SU-DHL-6 (cell line): ENCODE measurements around the gene PDE6G.
"Not testable (repeated sequence)": the region's sequence is repeated elsewhere in the genome, so short reads cannot be mapped to it uniquely, and the experiment has no call there.

Experiments
- EZH2phosphoT487 ChIP-seq: fragments of 200-600 bp; sonication (generic), shearing (Covaris generic); conservative IDR thresholded peaks from 2 replicates; pipeline ENCODE4 v1.6.1; 2018; ENCODE audit warnings: mild to moderate bottlenecking, antibody characterized with exemption, low read length, moderate library complexity, mixed read lengths
- TF ChIP-seq, protein P1 (sequence below): fragments of 200-600 bp; sonication (generic); IDR thresholded peaks from one replicate; pipeline ENCODE4 v1.5.1; 2017; ENCODE audit warnings: antibody characterized with exemption, mild to moderate bottlenecking, low read length, moderate library complexity; ENCODE audit not compliant: insufficient read depth, poor library complexity, severe bottlenecking

DNA sequence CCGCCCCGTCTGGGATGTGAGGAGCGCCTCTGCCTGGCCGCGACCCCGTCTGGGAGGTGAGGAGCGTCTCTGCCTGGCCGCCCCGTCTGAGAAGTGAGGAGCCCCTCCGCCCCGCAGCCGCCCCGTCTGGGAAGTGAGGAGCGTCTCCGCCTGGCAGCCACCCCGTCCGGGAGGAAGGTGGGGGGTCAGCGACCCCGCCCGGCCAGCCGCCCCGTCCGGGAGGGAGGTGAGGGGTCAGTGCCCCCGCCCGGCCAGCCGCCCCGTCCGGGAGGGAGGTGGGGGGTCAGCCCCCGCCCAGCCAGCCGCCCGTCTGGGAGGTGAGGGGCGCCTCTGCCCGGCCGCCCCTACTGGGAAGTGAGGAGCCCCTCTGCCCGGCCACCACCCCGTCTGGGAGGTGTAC is 38.0 kb downstream of the PDE6G start:
- TF ChIP-seq, protein P1, sequence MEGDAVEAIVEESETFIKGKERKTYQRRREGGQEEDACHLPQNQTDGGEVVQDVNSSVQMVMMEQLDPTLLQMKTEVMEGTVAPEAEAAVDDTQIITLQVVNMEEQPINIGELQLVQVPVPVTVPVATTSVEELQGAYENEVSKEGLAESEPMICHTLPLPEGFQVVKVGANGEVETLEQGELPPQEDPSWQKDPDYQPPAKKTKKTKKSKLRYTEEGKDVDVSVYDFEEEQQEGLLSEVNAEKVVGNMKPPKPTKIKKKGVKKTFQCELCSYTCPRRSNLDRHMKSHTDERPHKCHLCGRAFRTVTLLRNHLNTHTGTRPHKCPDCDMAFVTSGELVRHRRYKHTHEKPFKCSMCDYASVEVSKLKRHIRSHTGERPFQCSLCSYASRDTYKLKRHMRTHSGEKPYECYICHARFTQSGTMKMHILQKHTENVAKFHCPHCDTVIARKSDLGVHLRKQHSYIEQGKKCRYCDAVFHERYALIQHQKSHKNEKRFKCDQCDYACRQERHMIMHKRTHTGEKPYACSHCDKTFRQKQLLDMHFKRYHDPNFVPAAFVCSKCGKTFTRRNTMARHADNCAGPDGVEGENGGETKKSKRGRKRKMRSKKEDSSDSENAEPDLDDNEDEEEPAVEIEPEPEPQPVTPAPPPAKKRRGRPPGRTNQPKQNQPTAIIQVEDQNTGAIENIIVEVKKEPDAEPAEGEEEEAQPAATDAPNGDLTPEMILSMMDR, result not testable (repeated sequence)
- not testable (repeated sequence) for TF ChIP-seq EZH2phosphoT487
